ENCODE data around the gene SPPL3.

- TF ChIP-seq CTCF (IDR thresholded peaks at IDR 0.05) (no peak), POLR2A (IDR thresholded peaks at IDR 0.05) (no peak)
Measured at GRCh38 chr12:120739821-120740613, 164.1 kb downstream of the SPPL3 start.
